Right cardiac atrium (tissue), 5 donors: ENCODE measurements around the gene NISCH. TPM values are rescaled to one million over a fixed set of nuclear protein-coding genes. Genes with fewer than 3 reads are reported as not detected.

Experiments
- ATAC-seq, 2 donors: fragments of 200-7000 bp; cut with Tn5 transposase; one replicate each; pipeline versions ENCODE4 v1.8.0 to v1.9.1; 2020; ENCODE audit warnings: moderate library complexity in 2 of 2, mild to moderate bottlenecking in 1 of 2
- DNase-seq, 3 donors: peaks; one replicate each; pipeline ENCODE4 v3.0.0-alpha.2; 2020
- H3K27ac ChIP-seq: one replicate; pipeline ENCODE4 v1.5.1; 2013; ENCODE audit warnings: mild to moderate bottlenecking, low read length, control low read depth, moderate library complexity
- H3K27me3 ChIP-seq: one replicate; pipeline ENCODE4 v1.6.1; 2013; ENCODE audit not compliant: control insufficient read depth, insufficient read depth
- H3K4me1 ChIP-seq: one replicate; pipeline ENCODE4 v1.6.1; 2013; ENCODE audit warnings: low read length; ENCODE audit not compliant: control insufficient read depth, insufficient read depth
- H3K4me3 ChIP-seq: one replicate; pipeline ENCODE4 v1.5.1; 2013; ENCODE audit warnings: low read length, control low read depth
- H3K9me3 ChIP-seq: one replicate; pipeline ENCODE4 v1.6.1; 2013; ENCODE audit warnings: low read length; ENCODE audit not compliant: control insufficient read depth
- WGBS: extraction: QIAGEN DNeasy Blood & Tissue Kit; methylation state at CpG from one replicate; pipeline ENCODE4 v1.1.7; 2013; 5-methylcytosine and 5-hydroxymethylcytosine counted together
- intact Hi-C, 4 donors: fragments of 100-400 bp; cut with DNase I; formaldehyde crosslinking; loops; one replicate each; pipeline versions ENCODE4 v1.11.0 to v1.14.0; 2022 to 2023
- polyA plus RNA-seq: library from polyadenylated mRNA; stranded (reverse); fragments of 200-250 nt; gene quantifications from one replicate; pipeline ENCODE4 v1.2.3, GENCODE V29; 2013
- total RNA-seq, 4 donors: library from RNA; stranded (reverse); fragmentation: NEBNext Ultra II Directional; extraction: Animal tissue kit (Norgen Biotek cat#: 25700); gene quantifications; one replicate each; pipeline ENCODE4 v1.2.1, GENCODE V29; 2021
- donor health status: healthy with polysubstance abuse.
- donor health status: DM: no; HTN: yes; CAD: no.
- donor health status: DM: no; HTN: no; CAD: no.
- donor health status: DM: no; HTN: yes; CAD: no; lungs with severe emphysema.
- donor health status: DM: yes; HTN: yes; CAD: no.

Gene NISCH
- total and polyA plus RNA-seq, 5 donors, result 31.2 to 59.2 (median 50.7) TPM

GRCh38 chr3:52434491-52435115, 20.8 kb upstream of the NISCH start:
- WGBS, result 89% methylated on average over 9 of the region's 9 CpGs
- DNase-seq, result peak in 2 of 3 donors; percentile 40 to 61
- Histone ChIP-seq H3K9me3 (no peaks in the 10 kb centered on the region), H3K27ac (no peak overlapping the region), H3K4me1 (peaks cover 22% of the 10 kb centered on the region), H3K4me3 (no peak overlapping the region), H3K27me3 (no peaks in the 10 kb centered on the region)
- intact Hi-C loops, result no loop called here
- no peak for ATAC-seq

GRCh38 chr3:52435246-52436101, 19.9 kb upstream of the NISCH start:
- intact Hi-C loops, result no loop called here
- peaks cover 22% of the 10 kb centered on the region for H3K4me1 ChIP-seq
- ATAC-seq (no peak), DNase-seq (peak in 1 of 3 donors; percentile 49)
- WGBS, result 94% methylated on average over 32 of the region's 32 CpGs
- H3K27ac ChIP-seq, result no peak overlapping the region
- no peak overlapping the region for H3K4me3 ChIP-seq
- no peaks in the 10 kb centered on the region for H3K27me3 ChIP-seq
- H3K9me3 ChIP-seq, result no peaks in the 10 kb centered on the region

GRCh38 chr3:52436500-52437149, 18.8 kb upstream of the NISCH start:
- DNase-seq (peak; percentile 67 to 85 (median 78)), ATAC-seq (peak; percentile 47 to 48)
- WGBS, result 75% methylated on average over 13 of the region's 13 CpGs

GRCh38 chr3:52437326-52438103, 17.9 kb upstream of the NISCH start:
- Histone ChIP-seq H3K27ac (no peak overlapping the region), H3K4me3 (no peak overlapping the region), H3K4me1 (peaks cover 15% of the 10 kb centered on the region), H3K27me3 (no peaks in the 10 kb centered on the region), H3K9me3 (no peaks in the 10 kb centered on the region)
- ATAC-seq (peak in 1 of 2 donors; percentile 3), DNase-seq (peak in 1 of 3 donors; percentile 55)
- WGBS, result 89% methylated on average over 15 of the region's 15 CpGs
- intact Hi-C loops, result no loop called here

More at GRCh38 chr3:52436500-52437149, 18.8 kb upstream of the NISCH start:
- Histone ChIP-seq H3K27me3 (no peaks in the 10 kb centered on the region), H3K4me3 (no peak overlapping the region), H3K4me1 (peaks cover 20% of the 10 kb centered on the region), H3K27ac (no peak overlapping the region), H3K9me3 (no peaks in the 10 kb centered on the region)
- intact Hi-C loops, result no loop called here

- DNase-seq (no peak), ATAC-seq (no peak)
- H3K27me3 ChIP-seq, result no peaks in the 10 kb centered on the region
- H3K4me1 ChIP-seq, result peaks cover 10% of the 10 kb centered on the region
- H3K9me3 ChIP-seq, result no peaks in the 10 kb centered on the region
- WGBS, result 91% methylated on average over 6 of the region's 6 CpGs
- H3K4me3 ChIP-seq, result no peak overlapping the region
- no peak overlapping the region for H3K27ac ChIP-seq
- intact Hi-C loops, result no loop called here
Measured at GRCh38 chr3:52438104-52438376, 17.4 kb upstream of the NISCH start.

GRCh38 chr3:52438579-52439425, 16.6 kb upstream of the NISCH start:
- no peak for ATAC-seq
- intact Hi-C loops, result no loop called here
- Histone ChIP-seq H3K4me3 (no peak overlapping the region), H3K27ac (no peak overlapping the region), H3K27me3 (no peaks in the 10 kb centered on the region), H3K9me3 (no peaks in the 10 kb centered on the region), H3K4me1 (peaks cover 7% of the 10 kb centered on the region)
- 87% methylated on average over 9 of the region's 9 CpGs for WGBS
- no peak for DNase-seq

- intact Hi-C loops, result no loop called here
- DNase-seq, result peak in 1 of 3 donors; percentile 50
- Histone ChIP-seq H3K9me3 (no peaks in the 10 kb centered on the region), H3K4me3 (no peak overlapping the region), H3K27ac (no peak overlapping the region), H3K27me3 (no peaks in the 10 kb centered on the region), H3K4me1 (peaks cover 3% of the 10 kb centered on the region)
- no peak for ATAC-seq
- 93% methylated on average over 16 of the region's 16 CpGs for WGBS
Measured at GRCh38 chr3:52439426-52440248, 15.8 kb upstream of the NISCH start.

- Histone ChIP-seq H3K27me3 (no peaks in the 10 kb centered on the region), H3K4me1 (peaks cover 3% of the 10 kb centered on the region), H3K4me3 (no peak overlapping the region), H3K9me3 (no peaks in the 10 kb centered on the region), H3K27ac (no peak overlapping the region)
- ATAC-seq (no peak), DNase-seq (peak in 1 of 3 donors; percentile 48)
- intact Hi-C loops, result no loop called here
- WGBS, result 91% methylated on average over 12 of the region's 12 CpGs
Measured at GRCh38 chr3:52440249-52440551, 15.2 kb upstream of the NISCH start.

GRCh38 chr3:52440671-52441070, 14.7 kb upstream of the NISCH start:
- H3K9me3 ChIP-seq, result no peaks in the 10 kb centered on the region
- no peak for ATAC-seq
- intact Hi-C loops, result no loop called here
- peak in 1 of 3 donors; percentile 38 for DNase-seq
- no peak overlapping the region for H3K4me3 ChIP-seq
- H3K4me1 ChIP-seq, result peaks cover 3% of the 10 kb centered on the region
- no peak overlapping the region for H3K27ac ChIP-seq
- H3K27me3 ChIP-seq, result no peaks in the 10 kb centered on the region
- 95% methylated on average over 14 of the region's 14 CpGs for WGBS
